ENCODE data around the gene IRGC. TPM values are rescaled to one million over a fixed set of nuclear protein-coding genes. Genes with fewer than 3 reads are reported as not detected.

IRGC gene
- total and polyA plus RNA-seq, 9 of the 15 experiments (the other 6 are each of a cell fraction or from before 2014, with no cell fraction given): not detected

DNA sequence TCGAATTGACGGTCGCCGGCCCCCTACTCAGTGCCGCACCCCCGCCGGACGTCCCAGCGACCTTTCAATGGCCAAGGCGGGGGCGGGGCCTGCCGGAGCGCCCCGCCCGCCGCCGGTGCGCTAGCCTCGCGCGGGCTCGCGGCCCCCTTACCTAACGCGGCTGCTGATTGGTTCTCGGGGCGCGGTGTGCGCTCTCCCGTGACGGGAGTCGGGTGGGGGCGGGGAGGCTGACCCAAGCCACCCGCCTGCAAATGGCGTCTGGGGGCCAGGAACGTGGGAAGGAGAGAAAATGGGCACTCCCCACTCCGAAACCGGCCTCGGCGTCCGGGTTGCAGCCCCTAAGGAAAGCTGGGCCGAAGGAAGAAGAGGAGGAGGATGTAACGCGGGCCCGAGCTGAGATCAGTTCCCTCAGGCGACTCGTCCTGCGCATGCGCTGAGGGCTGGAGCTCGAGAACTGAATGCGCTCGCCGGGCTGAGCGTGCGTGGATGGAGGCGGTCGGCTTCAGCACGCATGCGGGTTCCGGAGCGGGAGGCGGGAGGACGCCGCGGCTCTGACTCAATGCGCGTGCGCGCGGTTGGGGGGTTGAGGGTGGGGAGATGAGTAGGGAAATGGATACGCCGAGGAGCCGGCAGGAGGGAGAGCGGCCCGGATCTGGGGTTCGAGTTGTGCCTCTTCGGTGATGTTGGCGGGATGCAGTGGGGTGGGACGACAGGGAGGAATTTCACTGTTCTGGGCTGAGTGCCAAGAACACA lies 38.8 kb downstream of the IRGC start, which contains the start of gene SMG9 (continued):
- TF ChIP-seq PRPF4 (IDR thresholded peaks at IDR 0.05; ENCODE audit: insufficient read depth, low read depth, low read length, poor library complexity, severe bottlenecking): peak; percentile 59
- TF ChIP-seq, protein P1, sequence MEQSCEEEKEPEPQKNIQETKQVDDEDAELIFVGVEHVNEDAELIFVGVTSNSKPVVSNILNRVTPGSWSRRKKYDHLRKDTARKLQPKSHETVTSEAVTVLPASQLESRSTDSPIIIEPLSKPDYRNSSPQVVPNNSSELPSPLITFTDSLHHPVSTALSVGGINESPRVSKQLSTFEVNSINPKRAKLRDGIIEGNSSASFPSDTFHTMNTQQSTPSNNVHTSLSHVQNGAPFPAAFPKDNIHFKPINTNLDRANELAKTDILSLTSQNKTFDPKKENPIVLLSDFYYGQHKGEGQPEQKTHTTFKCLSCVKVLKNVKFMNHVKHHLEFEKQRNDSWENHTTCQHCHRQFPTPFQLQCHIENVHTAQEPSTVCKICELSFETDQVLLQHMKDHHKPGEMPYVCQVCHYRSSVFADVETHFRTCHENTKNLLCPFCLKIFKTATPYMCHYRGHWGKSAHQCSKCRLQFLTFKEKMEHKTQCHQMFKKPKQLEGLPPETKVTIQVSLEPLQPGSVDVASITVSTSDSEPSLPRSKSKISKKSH (CRISPR knock-in tag; IDR thresholded peaks at IDR 0.05): no peak
- no peak for TF ChIP-seq ZNF184 (CRISPR knock-in tag; IDR thresholded peaks at IDR 0.05)
- TF ChIP-seq, protein P2, sequence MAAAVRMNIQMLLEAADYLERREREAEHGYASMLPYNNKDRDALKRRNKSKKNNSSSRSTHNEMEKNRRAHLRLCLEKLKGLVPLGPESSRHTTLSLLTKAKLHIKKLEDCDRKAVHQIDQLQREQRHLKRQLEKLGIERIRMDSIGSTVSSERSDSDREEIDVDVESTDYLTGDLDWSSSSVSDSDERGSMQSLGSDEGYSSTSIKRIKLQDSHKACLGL (CRISPR knock-in tag; IDR thresholded peaks at IDR 0.05; ENCODE audit: borderline replicate concordance, poor library complexity, severe bottlenecking): no peak
- peak; percentile 71; the same call in 1 of the 2 replicates for TF ChIP-seq FOXK1 (CRISPR knock-in tag; IDR thresholded peaks at IDR 0.05; ENCODE audit: borderline replicate concordance)
- TF ChIP-seq FOSL1 (tag; conservative IDR thresholded peaks at IDR 0.05): 0 out of 2 replicates have a peak, but pooled peaks have one; percentile 51
- TF ChIP-seq ZNF316 (IDR thresholded peaks at IDR 0.05): no peak
- no peak for TF ChIP-seq CBFA2T3 (IDR thresholded peaks at IDR 0.05)
- no peak for TF ChIP-seq ZNF12 (CRISPR knock-in tag; IDR thresholded peaks at IDR 0.05)
- no peak for TF ChIP-seq ZNF3 (CRISPR knock-in tag; IDR thresholded peaks at IDR 0.05)
- no peak for TF ChIP-seq IRF2 (CRISPR knock-in tag; IDR thresholded peaks at IDR 0.05)
- no peak for TF ChIP-seq SREBF2 (CRISPR knock-in tag; IDR thresholded peaks at IDR 0.05)
- TF ChIP-seq, protein P3, sequence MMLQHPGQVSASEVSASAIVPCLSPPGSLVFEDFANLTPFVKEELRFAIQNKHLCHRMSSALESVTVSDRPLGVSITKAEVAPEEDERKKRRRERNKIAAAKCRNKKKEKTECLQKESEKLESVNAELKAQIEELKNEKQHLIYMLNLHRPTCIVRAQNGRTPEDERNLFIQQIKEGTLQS (IDR thresholded peaks at IDR 0.05): no peak
- TF ChIP-seq, protein P3 (CRISPR knock-in tag; conservative IDR thresholded peaks at IDR 0.05): no peak
- no peak for TF ChIP-seq ZNF347 (CRISPR knock-in tag; IDR thresholded peaks at IDR 0.05; ENCODE audit: low read depth)
- TF ChIP-seq ZKSCAN1 (IDR thresholded peaks at IDR 0.05; ENCODE audit: low read depth, low read length): peak; percentile 29; the same call in 1 of the 2 replicates
- peak; percentile 31 for TF ChIP-seq SMAD1 (IDR thresholded peaks at IDR 0.05; ENCODE audit: low read depth, low read length, partially characterized antibody)
- no peak for TF ChIP-seq HOXB6 (CRISPR knock-in tag; IDR thresholded peaks at IDR 0.05; ENCODE audit: borderline replicate concordance)
- TF ChIP-seq FOXA3 (CRISPR knock-in tag; conservative IDR thresholded peaks at IDR 0.05 in 1 of 2, IDR thresholded peaks at IDR 0.05 in 1 of 2): no peak
- peak; percentile 19; the same call in 1 of the 2 replicates for TF ChIP-seq OTX1 (CRISPR knock-in tag; IDR thresholded peaks at IDR 0.05)
- TF ChIP-seq JUNB (CRISPR knock-in tag; conservative IDR thresholded peaks at IDR 0.05): no peak
- peak; percentile 16; the same call in 1 of the 2 replicates for TF ChIP-seq TOE1 (IDR thresholded peaks at IDR 0.05; ENCODE audit: borderline replicate concordance)
- no peak for TF ChIP-seq TOE1 (CRISPR knock-in tag; IDR thresholded peaks at IDR 0.05; ENCODE audit: borderline replicate concordance, low read depth)
- peak; percentile 40; the same call in 1 of the 2 replicates for TF ChIP-seq SOX6 (IDR thresholded peaks at IDR 0.05)
- no peak for TF ChIP-seq FOXA1 (IDR thresholded peaks at IDR 0.05; ENCODE audit: borderline replicate concordance)
- TF ChIP-seq TRIM28 (IDR thresholded peaks at IDR 0.05): no peak

All from K562 (cell line).